ENCODE data around the gene PITX1. TPM values are rescaled to one million over a fixed set of nuclear protein-coding genes. Genes with fewer than 3 reads are reported as not detected.

The PITX1 gene
- total and polyA plus RNA-seq, 12 donors, result 0.06 to 0.24 (median 0.12) TPM; not detected in 8

- 84 to 87% methylated on average over 8 of the region's 8 CpGs for WGBS, 2 donors
- no peak for DNase-seq
- no peak for TF ChIP-seq CTCF (IDR thresholded peaks at IDR 0.05)
These were observed 22.4 kb upstream of the PITX1 start for GRCh38 chr5:135056316-135057030.

DNA sequence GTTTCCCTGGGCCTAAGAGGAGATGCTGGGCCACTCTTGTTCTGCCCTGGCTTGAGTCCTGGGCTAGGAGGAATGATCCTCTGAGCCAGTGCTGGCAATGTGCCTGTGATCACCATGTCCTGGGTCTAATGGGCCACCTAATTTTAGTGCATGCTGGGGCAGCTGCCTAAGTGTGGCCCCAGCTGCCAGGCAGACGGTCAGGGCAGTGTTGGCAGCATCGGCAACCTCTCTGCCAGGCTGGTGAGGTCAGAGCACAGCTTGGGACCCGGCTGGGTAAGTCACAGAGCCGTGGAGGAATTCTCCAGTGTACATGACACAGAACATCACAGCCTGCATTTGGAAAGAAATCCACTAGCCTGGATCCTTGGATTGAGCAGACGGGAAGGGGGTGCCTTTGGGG is 21.4 kb upstream of the PITX1 start:
- 30 to 41% methylated on average over 5 of the region's 5 CpGs for WGBS, 2 donors
- Histone ChIP-seq H3K4me1 (peaks cover 0 to 10% (median 0%) of the 10 kb centered on the region in 9 donors), H3K27me3 (peaks cover 2 to 52% (median 38%) of the 10 kb centered on the region in 7 donors), H3K4me3 (no peak overlapping the region), H3K9me3 (no peaks in the 10 kb centered on the region), H3K36me3 (no peaks in the 10 kb centered on the region), H3K27ac (peak overlapping the region in 5 of 10 donors; percentile 39 to 67 (median 45))
- no peak for TF ChIP-seq CTCF (IDR thresholded peaks at IDR 0.05)
- DNase-seq (peak; percentile 65 to 70), ATAC-seq (peak; percentile 88 to 99 (median 96))
- intact Hi-C loops (cut with DNase I), result loop anchor here in 3 of 10 donors (5.0 to 10.0 kb wide), 3 partner anchors 129 to 139 kb away; no protein-coding TSS in a partner anchor

More at GRCh38 chr5:135056316-135057030, 22.4 kb upstream of the PITX1 start:
- Histone ChIP-seq H3K4me1 (peaks cover 0 to 10% (median 0%) of the 10 kb centered on the region in 9 donors), H3K27me3 (peaks cover 0 to 41% (median 28%) of the 10 kb centered on the region in 7 donors), H3K4me3 (no peak overlapping the region), H3K9me3 (no peaks in the 10 kb centered on the region), H3K36me3 (no peaks in the 10 kb centered on the region), H3K27ac (no peak overlapping the region)
- no peak for ATAC-seq
- intact Hi-C loops (cut with DNase I), result loop anchor here in 3 of 10 donors (5.0 to 10.0 kb wide), 3 partner anchors 128 to 138 kb away; no protein-coding TSS in a partner anchor

DNA sequence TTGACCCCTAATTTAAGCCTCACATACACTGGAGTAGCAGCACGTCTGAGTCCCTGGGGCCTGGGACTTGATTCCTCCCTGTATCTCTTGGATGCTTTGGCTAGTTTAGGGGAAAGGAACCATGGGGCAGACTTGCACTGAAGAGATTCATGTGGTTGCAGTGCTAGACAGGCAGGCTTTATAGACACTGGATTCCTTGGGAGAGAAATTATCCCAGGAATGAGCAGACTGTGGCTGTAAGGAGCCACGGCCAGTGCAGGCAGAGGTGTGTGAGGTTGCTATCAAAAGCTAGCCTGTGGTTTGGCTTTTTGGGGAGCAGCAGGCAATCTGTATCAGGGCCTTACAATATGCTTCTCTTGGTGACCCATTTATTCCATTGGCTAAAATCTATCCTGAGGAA is 20.5 kb upstream of the PITX1 start:
- peaks cover 0 to 13% (median 0%) of the 10 kb centered on the region in 9 donors for H3K4me1 ChIP-seq
- no peaks in the 10 kb centered on the region for H3K36me3 ChIP-seq
- H3K4me3 ChIP-seq, result no peak overlapping the region
- H3K27ac ChIP-seq, result no peak overlapping the region
- ATAC-seq, result no peak
- intact Hi-C loops (cut with DNase I), result loop anchor here in 2 of 10 donors (10.0 kb wide), 2 partner anchors 130 to 140 kb away; no protein-coding TSS in a partner anchor
- no peak for DNase-seq
- no peak for TF ChIP-seq CTCF (IDR thresholded peaks at IDR 0.05)
- H3K9me3 ChIP-seq, result no peaks in the 10 kb centered on the region
- H3K27me3 ChIP-seq, result peaks cover 6 to 54% (median 47%) of the 10 kb centered on the region in 7 donors
- WGBS, 2 donors, result 61 to 79% methylated on average over 2 of the region's 2 CpGs

DNA sequence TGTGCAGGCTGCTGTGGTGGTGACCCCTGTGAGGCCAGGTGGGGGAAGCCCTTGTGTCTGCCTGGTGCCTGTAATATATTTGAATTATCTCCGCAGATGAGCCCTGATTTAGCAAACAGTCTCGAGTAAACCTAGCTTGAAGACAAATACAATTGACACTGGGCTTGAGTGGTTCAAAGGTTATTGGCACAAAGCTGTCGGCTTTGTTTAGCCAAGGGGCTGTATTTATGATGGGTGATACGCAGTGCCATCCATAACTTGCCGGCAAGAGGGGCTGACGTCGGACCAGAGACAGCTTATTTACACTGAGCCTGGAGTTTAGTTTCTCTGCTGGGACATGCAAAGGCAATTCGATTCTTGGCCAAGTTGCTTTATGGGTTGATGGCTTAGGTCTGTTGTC is 20.0 kb upstream of the PITX1 start:
- Histone ChIP-seq H3K4me3 (no peak overlapping the region), H3K36me3 (no peaks in the 10 kb centered on the region), H3K4me1 (peaks cover 0 to 13% (median 0%) of the 10 kb centered on the region in 9 donors), H3K9me3 (no peaks in the 10 kb centered on the region), H3K27ac (no peak overlapping the region), H3K27me3 (peaks cover 6 to 56% (median 49%) of the 10 kb centered on the region in 7 donors)
- no peak for ATAC-seq
- 73 to 77% methylated on average over 8 of the region's 8 CpGs for WGBS, 2 donors
- no peak for TF ChIP-seq CTCF (IDR thresholded peaks at IDR 0.05)
- no peak for DNase-seq
- intact Hi-C loops (cut with DNase I), result loop anchor here in 2 of 10 donors (10.0 kb wide), 2 partner anchors 131 to 141 kb away; no protein-coding TSS in a partner anchor

Measured in heart right ventricle (tissue), 16 donors.